Muscle of back (tissue), 11 donors: Measurements from ENCODE around the gene LRG1. TPM values are rescaled to one million over a fixed set of nuclear protein-coding genes. Genes with fewer than 3 reads are reported as not detected.

Experiments
- DNase-seq, 3 donors: peaks; one replicate each; pipeline versions ENCODE4 v3.0.0 to v3.0.0-alpha.2; 2013
- polyA plus RNA-seq, 10 donors: library from polyadenylated mRNA; unstranded; fragments of 120-200 nt; gene quantifications; one replicate each; pipeline ENCODE4 v1.2.1, GENCODE V29; 2013; ENCODE audit not compliant: insufficient read length in 10 of 10

LRG1 gene
- polyA plus RNA-seq, 10 donors, result 0.35 to 0.98 (median 0.61) TPM

- no peak for DNase-seq
Measured at GRCh38 chr19:4496304-4496703, 43.5 kb downstream of the LRG1 start.

GRCh38 chr19:4495471-4495870 lies 44.4 kb downstream of the LRG1 start:
- no peak for DNase-seq

GRCh38 chr19:4494691-4495064 lies 45.2 kb downstream of the LRG1 start:
- DNase-seq, result no peak

GRCh38 chr19:4493929-4494690 lies 45.7 kb downstream of the LRG1 start:
- no peak for DNase-seq

- DNase-seq, result no peak
Measured at GRCh38 chr19:4493104-4493928, 46.5 kb downstream of the LRG1 start.

- DNase-seq, result no peak
Measured at GRCh38 chr19:4492337-4493103, 47.3 kb downstream of the LRG1 start.

GRCh38 chr19:4491446-4491845 lies 48.4 kb downstream of the LRG1 start:
- DNase-seq, result no peak

- no peak for DNase-seq
Measured at GRCh38 chr19:4488496-4488895, 51.3 kb downstream of the LRG1 start.

- DNase-seq, result no peak
Measured at GRCh38 chr19:4487572-4487971, 52.3 kb downstream of the LRG1 start.

Other genes starting within 250 kb of the LRG1 start
- 1 to 10 TPM in 2 of 10 donors, under 1 TPM in 8; 0.28 to 1.3 (median 0.44) TPM for gene TMIGD2, start 237.6 kb downstream of the LRG1 start, polyA plus RNA-seq
- gene FSD1, start 235.4 kb downstream of the LRG1 start, polyA plus RNA-seq, result 1 to 10 TPM; 1.1 to 4.5 (median 2.0) TPM
- 10 to 100 TPM in 1 of 10 donors, 1 to 10 TPM in 9; 4.4 to 13.8 (median 4.8) TPM for gene STAP2, start 201.2 kb downstream of the LRG1 start, polyA plus RNA-seq
- gene MPND, start 196.5 kb downstream of the LRG1 start, polyA plus RNA-seq, result 10 to 100 TPM; 10.9 to 15.9 (median 14.6) TPM
- 10 to 100 TPM; 45.0 to 80.2 (median 56.5) TPM for gene SH3GL1, start 139.5 kb downstream of the LRG1 start, polyA plus RNA-seq
- 10 to 100 TPM in 8 of 10 donors, 1 to 10 TPM in 2; 8.2 to 17.3 (median 12.3) TPM for gene CHAF1A, start 137.4 kb downstream of the LRG1 start, polyA plus RNA-seq
- 100 to 1,000 TPM in 1 of 10 donors, 10 to 100 TPM in 9; 65.4 to 103 (median 90.2) TPM for gene UBXN6, start 82.2 kb downstream of the LRG1 start, polyA plus RNA-seq
- gene HDGFL2, start 67.7 kb downstream of the LRG1 start, polyA plus RNA-seq, result 10 to 100 TPM; 47.3 to 91.9 (median 57.4) TPM
- gene PLIN4, start 21.6 kb downstream of the LRG1 start, polyA plus RNA-seq, result 1 to 10 TPM in 9 of 10 donors, under 1 TPM in 1; 0.68 to 9.4 (median 4.6) TPM
- gene PLIN5, start 4.8 kb downstream of the LRG1 start, polyA plus RNA-seq, result 1 to 10 TPM in 9 of 10 donors, under 1 TPM in 1; 0.87 to 5.2 (median 1.5) TPM
- gene SEMA6B, start 19.6 kb upstream of the LRG1 start, polyA plus RNA-seq, result 10 to 100 TPM; 27.5 to 45.9 (median 35.8) TPM
- 10 to 100 TPM in 6 of 10 donors, 1 to 10 TPM in 4; 8.7 to 13.9 (median 10.8) TPM for gene TNFAIP8L1, start 99.5 kb upstream of the LRG1 start, polyA plus RNA-seq
- gene MYDGF, start 130.3 kb upstream of the LRG1 start, polyA plus RNA-seq, result 10 to 100 TPM; 44.7 to 90.4 (median 56.5) TPM
- 10 to 100 TPM; 18.3 to 26.8 (median 21.5) TPM for gene DPP9, start 183.8 kb upstream of the LRG1 start, polyA plus RNA-seq